SK-N-SH (cell line): ENCODE results near the gene BTBD9. TPM values are rescaled to one million over a fixed set of nuclear protein-coding genes. Genes with fewer than 3 reads are reported as not detected.

Source experiments
- CTCF ChIA-PET: fragments of 300-600, 350-600 bp; formaldehyde crosslinking; extraction: SDS; loops from one replicate; lab custom pipeline; 2021; lab: Yijun Ruan, JAX
- POLR2A ChIA-PET: fragments of 350-600 bp; sonication (Branson Sonifier 250); formaldehyde crosslinking; extraction: SDS; loops from one replicate; lab custom pipeline; 2020; ENCODE audit warnings: antibody characterized with exemption, inconsistent platforms; lab: Yijun Ruan, JAX
- DNase-seq: peaks from one replicate; pipeline ENCODE4 v3.0.0; 2012
- H2AFZ ChIP-seq: fragments of 200-600 bp; sonication (generic); 2 replicates; pipeline ENCODE4 v1.8.1; 2016; ENCODE audit warnings: antibody characterized with exemption, mild to moderate bottlenecking, low read depth
- H3F3A ChIP-seq: fragments of 200-600 bp; sonication (generic); replicated peaks from 2 replicates; pipeline ENCODE3; 2016; ENCODE audit warnings: antibody characterized with exemption, mild to moderate bottlenecking; ENCODE audit not compliant: insufficient read depth
- H3K27ac ChIP-seq, 2 experiments: fragments of 200-500 bp in 1 of 2; fragments of 200-600 bp in 1 of 2; sonication (Bioruptor generic) in 1 of 2; sonication (generic), shearing (Covaris generic) in 1 of 2; 2 replicates each; pipeline versions ENCODE4 v1.5.1 to v1.6.1; 2014 to 2016; ENCODE audit warnings: low read depth in 2 of 2, inconsistent platforms in 1 of 2, low read length in 1 of 2, mild to moderate bottlenecking in 1 of 2, mixed read lengths in 1 of 2
- H3K27me3 ChIP-seq: fragments of 200-600 bp; sonication (generic), shearing (Covaris generic); 2 replicates; pipeline ENCODE4 v1.6.1; 2016; ENCODE audit warnings: mixed run types; ENCODE audit not compliant: insufficient read depth
- H3K36me3 ChIP-seq, 2 experiments: fragments of 200-500 bp in 1 of 2; fragments of 200-600 bp in 1 of 2; sonication (Bioruptor generic) in 1 of 2; sonication (generic) in 1 of 2; replicated peaks in 1 of 2; 2 replicates each; pipeline versions ENCODE3 to v1.5.1; 2014 to 2016; ENCODE audit warnings: low read length in 1 of 2, mild to moderate bottlenecking in 1 of 2; ENCODE audit not compliant: insufficient read depth in 2 of 2, control insufficient read depth in 1 of 2
- H3K4me1 ChIP-seq, 2 experiments: fragments of 200-500 bp in 1 of 2; fragments of 200-600 bp in 1 of 2; sonication (Bioruptor generic) in 1 of 2; sonication (generic), shearing (Covaris generic) in 1 of 2; 2 replicates each; pipeline versions ENCODE4 v1.5.1 to v1.6.1; 2014 to 2016; ENCODE audit warnings: low read depth in 1 of 2, low read length in 1 of 2, mixed run types in 1 of 2; ENCODE audit not compliant: insufficient read depth in 2 of 2, control insufficient read depth in 1 of 2
- H3K4me2 ChIP-seq: fragments of 200-600 bp; sonication (generic), shearing (Covaris generic); 2 replicates; pipeline ENCODE4 v1.6.1; 2017; ENCODE audit warnings: mixed run types
- H3K4me3 ChIP-seq, 2 experiments: fragments of 200-500 bp in 1 of 2; fragments of 200-600 bp in 1 of 2; sonication (Bioruptor generic) in 1 of 2; sonication (generic), shearing (Covaris generic) in 1 of 2; 2 replicates each; pipeline versions ENCODE4 v1.5.1 to v1.8.1; 2014 to 2016; ENCODE audit warnings: low read depth in 2 of 2, inconsistent platforms in 1 of 2, low read length in 1 of 2, mild to moderate bottlenecking in 1 of 2, mixed read lengths in 1 of 2, moderate library complexity in 1 of 2
- H3K79me2 ChIP-seq: fragments of 200-600 bp; sonication (generic); 2 replicates; pipeline ENCODE4 v1.8.1; 2017; ENCODE audit warnings: mild to moderate bottlenecking; ENCODE audit not compliant: insufficient read depth
- H3K9ac ChIP-seq: fragments of 200-600 bp; sonication (generic); 2 replicates; pipeline ENCODE4 v1.6.1; 2017; ENCODE audit warnings: mixed run types
- H3K9me2 ChIP-seq: fragments of 200-600 bp; sonication (generic); 2 replicates; pipeline ENCODE4 v1.6.1; 2017; ENCODE audit warnings: mixed run types
- H3K9me3 ChIP-seq: fragments of 200-600 bp; sonication (generic); 2 replicates; pipeline ENCODE4 v1.6.1; 2017; ENCODE audit warnings: mixed run types, mild to moderate bottlenecking, moderate library complexity
- H4K20me1 ChIP-seq: fragments of 200-600 bp; sonication (generic); 2 replicates; pipeline ENCODE4 v1.6.1; 2017; ENCODE audit warnings: mild to moderate bottlenecking, mixed run types; ENCODE audit not compliant: insufficient read depth
- CHD2 ChIP-seq: fragments of 150-350 bp; IDR thresholded peaks from 2 replicates; pipeline ENCODE4 v1.6.1; 2018; ENCODE audit warnings: low read length; ENCODE audit not compliant: partially characterized antibody
- CTCF ChIP-seq: fragments of 200-600 bp; sonication (generic); IDR thresholded peaks from 2 replicates; pipeline ENCODE4 v1.6.1; 2017; ENCODE audit warnings: antibody characterized with exemption, mild to moderate bottlenecking, moderate library complexity
- ELF1 ChIP-seq: IDR thresholded peaks from 2 replicates; pipeline ENCODE4 v1.4.0; 2012
- GABPA ChIP-seq: IDR thresholded peaks from 2 replicates; pipeline ENCODE4 v1.4.0; 2012; ENCODE audit warnings: low read depth, mild to moderate bottlenecking
- GATA2 ChIP-seq: sonication (generic); formaldehyde crosslinking; IDR thresholded peaks from 2 replicates; pipeline ENCODE4 v1.5.0; 2020; ENCODE audit warnings: mild to moderate bottlenecking, missing genetic modification reagents
- JUND ChIP-seq: IDR thresholded peaks from 2 replicates; pipeline ENCODE4 v1.4.0; 2012
- MEF2A ChIP-seq: IDR thresholded peaks from 2 replicates; pipeline ENCODE4 v1.4.0; 2012; ENCODE audit warnings: low read depth, borderline replicate concordance
- MXI1 ChIP-seq: IDR thresholded peaks from 2 replicates; pipeline ENCODE4 v1.6.1; 2012; ENCODE audit warnings: mild to moderate bottlenecking, low read depth, low read length, improper control_type of control experiment
- NRF1 ChIP-seq: IDR thresholded peaks from 2 replicates; pipeline ENCODE4 v1.6.1; 2012; ENCODE audit warnings: low read depth, mild to moderate bottlenecking, low read length
- POLR2AphosphoS5 ChIP-seq: IDR thresholded peaks from 2 replicates; pipeline ENCODE4 v1.6.1; 2012; ENCODE audit warnings: low read depth, low read length
- RAD21 ChIP-seq: IDR thresholded peaks from 2 replicates; pipeline ENCODE4 v1.6.1; 2012; ENCODE audit warnings: mild to moderate bottlenecking, low read length
- REST ChIP-seq: IDR thresholded peaks from 2 replicates; pipeline ENCODE4 v1.6.1; 2012; ENCODE audit warnings: mild to moderate bottlenecking, low read depth, low read length, moderate library complexity
- RXRA ChIP-seq: IDR thresholded peaks from 2 replicates; pipeline ENCODE4 v1.4.0; 2012; ENCODE audit warnings: low read depth, mild to moderate bottlenecking, borderline replicate concordance
- TAF1 ChIP-seq: IDR thresholded peaks from 2 replicates; pipeline ENCODE4 v1.6.1; 2012; ENCODE audit warnings: low read depth, mild to moderate bottlenecking, low read length, moderate library complexity, borderline replicate concordance
- TCF12 ChIP-seq: IDR thresholded peaks from 2 replicates; pipeline ENCODE4 v1.4.0; 2012
- TEAD4 ChIP-seq: IDR thresholded peaks from 2 replicates; pipeline ENCODE4 v1.4.0; 2012; ENCODE audit warnings: mild to moderate bottlenecking, borderline replicate concordance; ENCODE audit not compliant: insufficient read depth
- WGBS: methylation state at CpG from one replicate; pipeline ENCODE4 v1.1.6; 2017; ENCODE audit warnings: low lambda C conversion rate; 5-methylcytosine and 5-hydroxymethylcytosine counted together
- polyA plus RNA-seq, 3 experiments: library from polyadenylated mRNA; depleted of rRNA; stranded (reverse); fragments of >200 nt; gene quantifications; 2 replicates each; pipeline ENCODE4 v1.2.3, GENCODE V29; 2012
- TF ChIP-seq, protein P1 (sequence below): IDR thresholded peaks from 2 replicates; pipeline ENCODE4; 2012
- TF ChIP-seq, protein P2 (sequence below): fragments of 150-350 bp; IDR thresholded peaks from 2 replicates; pipeline ENCODE4 v1.6.1; 2016; ENCODE audit warnings: mild to moderate bottlenecking, low read depth, low read length

The BTBD9 gene
- polyA plus RNA-seq, 1 of the 3 experiments (the other 2 are of a cell fraction) = 2.2 TPM

DNA sequence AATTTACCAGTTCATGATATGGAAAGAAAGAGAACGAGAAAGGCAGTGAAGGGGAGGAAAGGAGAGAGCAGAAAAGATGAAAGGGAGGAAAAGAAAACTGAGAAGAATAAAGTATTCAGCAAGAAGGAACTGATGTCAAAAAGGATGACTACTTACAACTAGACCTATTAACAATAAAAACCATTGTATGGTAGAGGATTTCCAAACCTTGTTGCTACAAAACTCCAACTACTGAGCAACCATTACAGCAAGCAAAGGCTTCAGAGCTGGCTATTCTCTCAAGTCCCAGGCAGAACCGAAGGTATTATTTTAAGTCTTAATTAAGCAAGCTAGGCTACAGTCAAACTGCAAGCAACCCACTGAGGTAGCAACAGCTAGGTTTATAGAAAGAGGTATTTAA lies 142.2 kb downstream of the BTBD9 start:
- Histone ChIP-seq H3K27me3 (no peaks in the 10 kb centered on the region), H3K9ac (no peak overlapping the region), H4K20me1 (no peaks in the 10 kb centered on the region), H3K9me2 (no peaks in the 10 kb centered on the region), H3K9me3 (no peaks in the 10 kb centered on the region), H3K4me3 (no peak overlapping the region), H3F3A (no peaks in the 10 kb centered on the region), H3K27ac (no peak overlapping the region), H3K36me3 (no peaks in the 10 kb centered on the region), H3K4me1 (peaks cover 0 to 17% of the 10 kb centered on the region in 2 experiments; a peak in 3 of 4 replicates), H3K79me2 (no peaks in the 10 kb centered on the region), H2AFZ (no peak overlapping the region), H3K4me2 (no peak overlapping the region)
- CTCF ChIA-PET = interaction anchor here (0.8 to 2.7 kb wide), 2 partner anchors 73 to 463 kb away, joined by 3 to 11 read pairs; no protein-coding TSS in a partner anchor
- POLR2A ChIA-PET = no interaction called here
- 86% methylated on average over 2 of the region's 2 CpGs for WGBS
- DNase-seq = no peak
- no peak for TF ChIP-seq GATA2
- TF ChIP-seq, protein P1, sequence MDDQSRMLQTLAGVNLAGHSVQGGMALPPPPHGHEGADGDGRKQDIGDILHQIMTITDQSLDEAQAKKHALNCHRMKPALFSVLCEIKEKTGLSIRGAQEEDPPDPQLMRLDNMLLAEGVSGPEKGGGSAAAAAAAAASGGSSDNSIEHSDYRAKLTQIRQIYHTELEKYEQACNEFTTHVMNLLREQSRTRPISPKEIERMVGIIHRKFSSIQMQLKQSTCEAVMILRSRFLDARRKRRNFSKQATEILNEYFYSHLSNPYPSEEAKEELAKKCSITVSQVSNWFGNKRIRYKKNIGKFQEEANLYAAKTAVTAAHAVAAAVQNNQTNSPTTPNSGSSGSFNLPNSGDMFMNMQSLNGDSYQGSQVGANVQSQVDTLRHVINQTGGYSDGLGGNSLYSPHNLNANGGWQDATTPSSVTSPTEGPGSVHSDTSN = no peak
- no peak for TF ChIP-seq MXI1
- no peak for TF ChIP-seq TCF12
- no peak for TF ChIP-seq CHD2
- no peak for TF ChIP-seq JUND
- TF ChIP-seq MEF2A = no peak
- TF ChIP-seq TAF1 = no peak
- no peak for TF ChIP-seq TEAD4
- TF ChIP-seq REST = no peak
- TF ChIP-seq GABPA = no peak

DNA sequence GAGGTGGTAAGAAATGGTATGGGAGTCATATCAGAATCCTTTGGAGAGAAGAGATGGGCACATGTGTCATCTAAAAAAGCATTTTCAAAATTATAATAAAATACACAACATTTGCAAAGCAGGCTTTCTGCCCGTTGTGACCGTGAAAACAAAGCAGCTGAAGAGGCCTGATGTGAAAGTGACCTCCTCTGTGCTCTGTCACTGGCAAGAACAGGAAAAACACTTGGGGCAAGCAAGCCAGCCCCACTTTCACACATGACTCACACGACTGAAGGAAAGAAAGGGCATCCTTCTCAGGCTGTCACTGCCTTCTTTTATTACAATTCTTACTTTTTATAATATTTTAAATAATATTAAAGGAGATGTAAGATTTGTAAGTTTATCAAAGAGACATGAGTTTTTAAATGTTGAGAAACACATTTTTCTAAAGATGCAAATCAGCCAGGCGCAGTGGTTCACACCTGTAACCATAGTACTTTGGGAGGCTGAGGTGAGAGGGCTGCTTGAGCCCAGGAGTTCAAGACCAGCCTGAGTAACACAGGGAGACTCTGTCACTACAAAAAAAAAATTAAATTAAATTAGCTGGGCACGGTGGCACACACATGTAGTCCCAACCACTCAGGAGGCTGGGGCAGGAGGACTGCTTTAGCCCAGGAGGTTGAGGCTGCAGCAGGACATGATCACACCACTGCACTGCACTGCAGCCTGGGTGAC lies 143.7 kb downstream of the BTBD9 start:
- no peaks in the 10 kb centered on the region for H3K27me3 ChIP-seq
- WGBS = 78% methylated on average over 5 of the region's 5 CpGs
- H3K79me2 ChIP-seq = no peaks in the 10 kb centered on the region
- CTCF ChIA-PET = interaction anchor here (0.7 to 2.7 kb wide), 3 partner anchors 74 to 942 kb away, joined by 3 to 11 read pairs (median 4); no protein-coding TSS in a partner anchor
- H3K27ac ChIP-seq = no peak overlapping the region
- no peaks in the 10 kb centered on the region for H4K20me1 ChIP-seq
- no peak overlapping the region for H3K4me3 ChIP-seq
- POLR2A ChIA-PET = no interaction called here
- no peak for TF ChIP-seq TEAD4
- TF ChIP-seq CHD2 = no peak
- TF ChIP-seq CTCF = no peak
- TF ChIP-seq NRF1 = no peak
- TF ChIP-seq, protein P2, sequence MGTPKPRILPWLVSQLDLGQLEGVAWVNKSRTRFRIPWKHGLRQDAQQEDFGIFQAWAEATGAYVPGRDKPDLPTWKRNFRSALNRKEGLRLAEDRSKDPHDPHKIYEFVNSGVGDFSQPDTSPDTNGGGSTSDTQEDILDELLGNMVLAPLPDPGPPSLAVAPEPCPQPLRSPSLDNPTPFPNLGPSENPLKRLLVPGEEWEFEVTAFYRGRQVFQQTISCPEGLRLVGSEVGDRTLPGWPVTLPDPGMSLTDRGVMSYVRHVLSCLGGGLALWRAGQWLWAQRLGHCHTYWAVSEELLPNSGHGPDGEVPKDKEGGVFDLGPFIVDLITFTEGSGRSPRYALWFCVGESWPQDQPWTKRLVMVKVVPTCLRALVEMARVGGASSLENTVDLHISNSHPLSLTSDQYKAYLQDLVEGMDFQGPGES = no peak
- no peak for TF ChIP-seq RAD21
- no peak for TF ChIP-seq TAF1
- TF ChIP-seq POLR2AphosphoS5 = no peak
- no peak for TF ChIP-seq ELF1
- TF ChIP-seq RXRA = no peak
- TF ChIP-seq TCF12 = no peak
- TF ChIP-seq MEF2A = no peak
- peaks cover 0 to 19% of the 10 kb centered on the region in 2 experiments; a peak in 3 of 4 replicates for H3K4me1 ChIP-seq
- no peak overlapping the region for H2AFZ ChIP-seq
- no peak overlapping the region for H3K4me2 ChIP-seq
- no peaks in the 10 kb centered on the region for H3K9me2 ChIP-seq
- DNase-seq = no peak
- H3K9me3 ChIP-seq = no peaks in the 10 kb centered on the region
- H3F3A ChIP-seq = no peaks in the 10 kb centered on the region
- no peak overlapping the region for H3K9ac ChIP-seq
- no peaks in the 10 kb centered on the region for H3K36me3 ChIP-seq
